Trophoblast cell (in vitro differentiated cells and primary cell): Measurements from ENCODE around the gene MPP2.
"Not testable (repeated sequence)": the region's sequence is repeated elsewhere in the genome, so short reads cannot be mapped to it uniquely, and the experiment has no call there.

Experiments used
- DNase-seq, 2 donors: peaks; one replicate each; pipeline ENCODE4 v3.0.0-alpha.2; 2016
- H2AFZ ChIP-seq: 2 replicates; pipeline ENCODE4 v1.6.1; 2013; ENCODE audit warnings: low read length, moderate library complexity, mild to moderate bottlenecking; ENCODE audit not compliant: insufficient read depth, poor library complexity
- H2AK5ac ChIP-seq: 2 replicates; pipeline ENCODE4 v1.6.1; 2013; ENCODE audit warnings: mild to moderate bottlenecking, low read length
- H2BK120ac ChIP-seq: 2 replicates; pipeline ENCODE4 v1.6.1; 2013; ENCODE audit warnings: low read length, mild to moderate bottlenecking, moderate library complexity; ENCODE audit not compliant: insufficient read depth, poor library complexity
- H2BK12ac ChIP-seq: 2 replicates; pipeline ENCODE4 v1.6.1; 2013; ENCODE audit warnings: mild to moderate bottlenecking, low read length, moderate library complexity
- H2BK5ac ChIP-seq: 2 replicates; pipeline ENCODE4 v1.6.1; 2013; ENCODE audit warnings: low read length, low read depth, moderate library complexity, mild to moderate bottlenecking; ENCODE audit not compliant: poor library complexity
- H3K14ac ChIP-seq: 2 replicates; pipeline ENCODE4 v1.6.1; 2013; ENCODE audit warnings: mild to moderate bottlenecking, low read length
- H3K18ac ChIP-seq: 2 replicates; pipeline ENCODE4 v1.6.1; 2013; ENCODE audit warnings: mild to moderate bottlenecking, low read length
- H3K23ac ChIP-seq: 2 replicates; pipeline ENCODE4 v1.6.1; 2013; ENCODE audit warnings: low read length
- H3K27ac ChIP-seq: 2 replicates; pipeline ENCODE4 v1.5.1; 2013; ENCODE audit warnings: low read depth, mild to moderate bottlenecking, inconsistent platforms, low read length, moderate library complexity
- H3K27me3 ChIP-seq: 2 replicates; pipeline ENCODE4 v1.6.1; 2013; ENCODE audit warnings: inconsistent platforms, mild to moderate bottlenecking, low read length, moderate library complexity; ENCODE audit not compliant: insufficient read depth
- H3K36me3 ChIP-seq, 2 experiments: 1 replicate in 1 of 2; 2 replicates in 1 of 2; pipeline ENCODE4 v1.6.1; 2013; ENCODE audit warnings: low read length in 2 of 2, mild to moderate bottlenecking in 2 of 2, moderate library complexity in 1 of 2; ENCODE audit not compliant: insufficient read depth in 2 of 2, control insufficient read depth in 1 of 2
- H3K4ac ChIP-seq: 2 replicates; pipeline ENCODE4 v1.6.1; 2013; ENCODE audit warnings: low read depth, mild to moderate bottlenecking, low read length, moderate library complexity
- H3K4me1 ChIP-seq, 2 experiments: 1 replicate in 1 of 2; 2 replicates in 1 of 2; pipeline ENCODE4 v1.6.1; 2013; ENCODE audit warnings: low read length in 2 of 2, mild to moderate bottlenecking in 2 of 2, moderate library complexity in 1 of 2; ENCODE audit not compliant: insufficient read depth in 2 of 2, control insufficient read depth in 1 of 2
- H3K4me2 ChIP-seq: 2 replicates; pipeline ENCODE4 v1.6.1; 2013; ENCODE audit warnings: inconsistent platforms, mild to moderate bottlenecking, low read length, moderate library complexity
- H3K4me3 ChIP-seq: 2 replicates; pipeline ENCODE4 v1.5.1; 2013; ENCODE audit warnings: mild to moderate bottlenecking, low read depth, low read length, inconsistent platforms
- H3K79me1 ChIP-seq: one replicate; pipeline ENCODE4 v1.6.1; 2013; ENCODE audit warnings: low read length
- H3K79me2 ChIP-seq: 2 replicates; pipeline ENCODE4 v1.6.1; 2013; ENCODE audit warnings: low read length, mild to moderate bottlenecking; ENCODE audit not compliant: control insufficient read depth, insufficient read depth, poor library complexity
- H3K9ac ChIP-seq: 2 replicates; pipeline ENCODE4 v1.6.1; 2013; ENCODE audit warnings: mild to moderate bottlenecking, low read length
- H3K9me3 ChIP-seq: 2 replicates; pipeline ENCODE4 v1.6.1; 2013; ENCODE audit warnings: low read depth, mild to moderate bottlenecking, control low read depth, inconsistent platforms, low read length; ENCODE audit not compliant: insufficient read depth
- H4K12ac ChIP-seq: 2 replicates; pipeline ENCODE4 v1.6.1; 2013; ENCODE audit warnings: low read depth, mild to moderate bottlenecking, low read length, moderate library complexity
- H4K8ac ChIP-seq: 2 replicates; pipeline ENCODE4 v1.6.1; 2013; ENCODE audit warnings: low read depth, mild to moderate bottlenecking, low read length, moderate library complexity
- H4K91ac ChIP-seq: one replicate; pipeline ENCODE4 v1.6.1; 2013; ENCODE audit warnings: low read depth, mild to moderate bottlenecking, low read length, moderate library complexity
- WGBS: extraction: QIAGEN DNeasy Blood & Tissue Kit; methylation state at CpG from one replicate; pipeline ENCODE4 v1.1.7; 2013; ENCODE audit warnings: missing lambda C conversion rate; ENCODE audit not compliant: insufficient read length, insufficient coverage; ENCODE audit errors: extremely low coverage; 5-methylcytosine and 5-hydroxymethylcytosine counted together

Gene MPP2

DNA sequence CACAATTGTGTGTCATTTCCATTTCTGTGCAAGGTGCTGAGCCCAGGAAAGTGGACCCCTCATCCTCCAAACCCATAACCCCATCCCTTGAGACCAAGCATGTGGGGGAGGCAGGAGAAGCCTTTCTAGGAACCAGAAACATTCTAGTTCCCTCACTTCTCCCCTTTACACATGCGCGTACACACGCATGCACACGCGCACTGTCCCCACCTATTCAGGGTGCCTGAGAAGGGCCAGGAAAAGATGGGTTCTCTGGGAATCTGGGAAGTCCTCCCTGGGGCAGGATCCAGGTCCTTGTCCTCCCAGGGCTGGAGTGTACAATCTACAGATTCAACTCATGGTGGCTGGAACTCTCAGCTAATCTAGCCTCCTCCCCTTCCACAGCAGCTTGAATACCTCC, 32.5 kb upstream of the MPP2 start:
- Histone ChIP-seq H3K9me3 (peaks cover 5% of the 10 kb centered on the region), H3K9ac (no peak overlapping the region), H3K4me2 (no peak overlapping the region), H3K4me1 (peaks cover 4% of the 10 kb centered on the region in 2 experiments), H3K18ac (no peak overlapping the region), H3K27me3 (no peaks in the 10 kb centered on the region), H4K91ac (no peak overlapping the region), H3K36me3 (no peaks in the 10 kb centered on the region), H2BK12ac (no peak overlapping the region), H3K4me3 (no peak overlapping the region), H3K4ac (no peak overlapping the region), H2BK120ac (no peak overlapping the region), H2AK5ac (no peak overlapping the region), H4K8ac (no peak overlapping the region), H3K79me2 (no peaks in the 10 kb centered on the region), H3K14ac (no peak overlapping the region), H2BK5ac (no peak overlapping the region), H3K27ac (no peak overlapping the region), H2AFZ (no peak overlapping the region), H4K12ac (no peak overlapping the region), H3K79me1 (no peaks in the 10 kb centered on the region), H3K23ac (no peak overlapping the region)
- WGBS, result no CpG with 5 or more reads among the region's 5 CpGs
- DNase-seq, result no peak

GRCh38 chr17:43939452-43939851, 32.1 kb upstream of the MPP2 start:
- not testable (repeated sequence) for H2AFZ ChIP-seq, H3K27me3 ChIP-seq, H3K79me1 ChIP-seq, H3K4me2 ChIP-seq, H3K79me2 ChIP-seq, DNase-seq, H3K23ac ChIP-seq, H3K9ac ChIP-seq, H4K8ac ChIP-seq, H2BK5ac ChIP-seq, H3K18ac ChIP-seq, H3K4me3 ChIP-seq, H4K91ac ChIP-seq, H3K4me1 ChIP-seq, H3K36me3 ChIP-seq, H4K12ac ChIP-seq, H2BK120ac ChIP-seq, H3K4ac ChIP-seq, H2BK12ac ChIP-seq, H3K14ac ChIP-seq, H3K27ac ChIP-seq, H3K9me3 ChIP-seq, H2AK5ac ChIP-seq
- no CpG with 5 or more reads among the region's 3 CpGs for WGBS

DNA sequence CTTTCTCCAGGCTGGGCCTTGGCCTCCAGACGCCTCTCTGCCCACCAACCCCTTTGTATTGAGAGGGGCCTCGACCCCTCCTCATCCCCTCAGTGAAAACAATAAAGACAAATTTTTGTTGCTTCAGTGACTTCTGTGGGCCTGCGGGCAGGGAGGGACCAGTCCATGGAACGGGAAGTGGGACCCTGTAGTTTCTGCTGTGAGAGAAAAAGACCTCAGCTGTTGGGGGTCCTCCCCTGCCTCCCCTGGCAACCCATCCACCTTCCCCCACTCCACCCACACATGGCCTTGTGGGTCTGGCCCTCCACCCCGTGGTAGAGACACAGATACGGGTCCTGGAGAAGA, 31.5 kb upstream of the MPP2 start:
- Histone ChIP-seq H4K8ac (no peak overlapping the region), H3K23ac (no peak overlapping the region), H3K4ac (no peak overlapping the region), H2AK5ac (no peak overlapping the region), H2BK120ac (no peak overlapping the region), H3K79me2 (no peaks in the 10 kb centered on the region), H3K27me3 (no peaks in the 10 kb centered on the region), H3K14ac (no peak overlapping the region), H2BK5ac (no peak overlapping the region), H3K27ac (no peak overlapping the region), H3K79me1 (no peaks in the 10 kb centered on the region), H3K4me2 (no peak overlapping the region), H3K4me3 (no peak overlapping the region), H2AFZ (no peak overlapping the region), H3K4me1 (peaks cover 4% of the 10 kb centered on the region in 2 experiments), H4K12ac (no peak overlapping the region), H3K9me3 (peaks cover 5% of the 10 kb centered on the region), H4K91ac (no peak overlapping the region), H3K9ac (no peak overlapping the region), H3K36me3 (no peaks in the 10 kb centered on the region), H2BK12ac (no peak overlapping the region), H3K18ac (no peak overlapping the region)
- no peak for DNase-seq
- WGBS, result no CpG with 5 or more reads among the region's 6 CpGs

DNA sequence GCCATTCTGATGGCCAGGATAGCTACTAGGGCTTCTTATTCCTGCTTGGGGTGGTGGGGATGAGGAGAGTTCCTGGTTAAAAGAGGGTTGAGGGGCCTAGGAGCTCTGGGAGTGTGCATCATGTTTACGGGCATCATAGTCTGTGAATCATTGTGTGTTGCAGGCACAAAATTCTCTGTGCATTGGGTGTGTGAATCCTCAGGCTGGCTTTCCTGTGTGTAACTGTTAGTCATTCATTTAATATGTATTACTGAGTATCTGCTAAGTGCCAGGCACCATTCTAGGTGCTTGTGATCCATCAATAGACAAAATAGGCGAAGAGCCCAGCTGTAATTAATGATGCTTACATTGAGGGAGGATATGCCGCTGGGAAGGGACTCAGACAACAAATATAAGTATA, 29.1 kb upstream of the MPP2 start:
- Histone ChIP-seq H3K79me1 (no peaks in the 10 kb centered on the region), H3K14ac (no peak overlapping the region), H4K12ac (no peak overlapping the region), H2BK120ac (no peak overlapping the region), H2BK12ac (no peak overlapping the region), H3K9ac (no peak overlapping the region), H3K4me2 (no peak overlapping the region), H4K91ac (no peak overlapping the region), H3K27me3 (no peaks in the 10 kb centered on the region), H3K23ac (no peak overlapping the region), H3K4me1 (peaks cover 4% of the 10 kb centered on the region in 2 experiments), H3K4ac (no peak overlapping the region), H3K4me3 (no peak overlapping the region), H2AFZ (no peak overlapping the region), H3K27ac (no peak overlapping the region), H3K79me2 (no peaks in the 10 kb centered on the region), H2BK5ac (no peak overlapping the region), H3K36me3 (no peaks in the 10 kb centered on the region), H2AK5ac (no peak overlapping the region), H4K8ac (no peak overlapping the region), H3K9me3 (peaks cover 5% of the 10 kb centered on the region), H3K18ac (no peak overlapping the region)
- WGBS, result no CpG with 5 or more reads among the region's 3 CpGs
- no peak for DNase-seq

- H3K18ac ChIP-seq, result no peak overlapping the region
- H3K4me1 ChIP-seq, result peaks cover 4% of the 10 kb centered on the region in 2 experiments
- no peak overlapping the region for H3K4ac ChIP-seq
- H3K14ac ChIP-seq, result no peak overlapping the region
- H3K23ac ChIP-seq, result no peak overlapping the region
- no peak for DNase-seq
- H3K9me3 ChIP-seq, result peaks cover 5% of the 10 kb centered on the region
- no peak overlapping the region for H3K27ac ChIP-seq
- H3K9ac ChIP-seq, result no peak overlapping the region
- no peak overlapping the region for H2BK5ac ChIP-seq
- no peak overlapping the region for H4K12ac ChIP-seq
- no peaks in the 10 kb centered on the region for H3K27me3 ChIP-seq
- H3K36me3 ChIP-seq, result no peaks in the 10 kb centered on the region
- H3K4me3 ChIP-seq, result no peak overlapping the region
- H2BK120ac ChIP-seq, result no peak overlapping the region
- H2BK12ac ChIP-seq, result no peak overlapping the region
- H3K79me2 ChIP-seq, result no peaks in the 10 kb centered on the region
- H2AFZ ChIP-seq, result no peak overlapping the region
- WGBS, result no CpG with 5 or more reads among the region's 6 CpGs
- no peak overlapping the region for H4K91ac ChIP-seq
- H3K79me1 ChIP-seq, result no peaks in the 10 kb centered on the region
- H3K4me2 ChIP-seq, result no peak overlapping the region
- no peak overlapping the region for H4K8ac ChIP-seq
- no peak overlapping the region for H2AK5ac ChIP-seq
These were observed 28.6 kb upstream of the MPP2 start for GRCh38 chr17:43935926-43936261.
